GM18861 (cell line): ENCODE data around the gene CACNA1G.

ENCODE experiments used
- ATAC-seq: cut with Tn5 transposase; IDR thresholded peaks from one replicate; pipeline ENCODE4 v1.9.1; 2021; ENCODE audit not compliant: unreplicated experiment

CACNA1G gene

GRCh38 chr17:50564916-50565315 is 4.4 kb downstream of the CACNA1G start:
- ATAC-seq: no peak

GRCh38 chr17:50565402-50566350 is 5.2 kb downstream of the CACNA1G start:
- no peak for ATAC-seq

- ATAC-seq: no peak
Observed at GRCh38 chr17:50566886-50567285, 6.4 kb downstream of the CACNA1G start.

GRCh38 chr17:50568659-50569058 is 8.1 kb downstream of the CACNA1G start:
- ATAC-seq: no peak

GRCh38 chr17:50569592-50569991 is 9.1 kb downstream of the CACNA1G start:
- ATAC-seq: no peak

DNA sequence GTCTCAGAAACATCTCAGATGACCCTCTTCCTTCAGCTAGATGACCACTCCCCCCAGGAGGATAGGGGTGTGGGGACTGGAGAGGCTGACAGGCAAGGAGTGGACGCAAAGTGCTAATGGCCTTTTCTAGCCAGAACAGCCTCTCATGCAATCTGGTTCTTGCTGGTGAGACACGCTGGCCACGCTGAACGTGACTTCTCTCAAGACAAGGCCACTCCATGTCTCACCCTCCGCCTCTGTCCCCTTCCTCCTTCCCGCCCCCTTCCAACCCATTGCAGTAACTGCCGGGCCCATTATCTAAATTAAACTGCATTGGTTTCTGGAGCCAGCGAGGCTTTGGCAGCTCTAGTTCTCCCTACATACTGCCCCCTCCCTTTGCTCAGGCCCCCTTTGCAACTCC is 9.5 kb downstream of the CACNA1G start:
- no peak for ATAC-seq

DNA sequence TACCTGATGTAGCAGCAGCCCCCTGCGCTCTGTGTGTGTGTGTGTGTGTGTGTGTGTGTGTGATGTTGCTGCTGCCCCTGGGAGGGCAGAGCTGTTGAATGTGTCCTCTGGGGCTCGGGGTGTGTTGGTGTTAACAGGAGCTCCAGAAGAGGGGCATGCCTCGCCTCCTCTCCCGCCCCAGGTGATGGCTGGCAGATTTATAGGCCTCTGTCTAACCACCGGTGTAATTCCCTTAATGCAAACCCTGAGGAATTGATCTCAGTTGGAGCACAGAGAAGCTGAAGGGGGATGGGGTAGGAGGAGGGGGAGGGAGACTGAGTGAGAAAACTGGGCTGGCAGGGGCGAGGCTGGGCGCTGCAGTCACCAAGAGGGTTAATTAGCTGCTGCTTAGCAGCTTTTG is 10.0 kb downstream of the CACNA1G start:
- no peak for ATAC-seq

GRCh38 chr17:50571681-50572080 is 11.2 kb downstream of the CACNA1G start:
- no peak for ATAC-seq

GRCh38 chr17:50572541-50572940 is 12.0 kb downstream of the CACNA1G start:
- ATAC-seq: no peak

GRCh38 chr17:50573866-50574611 is 13.5 kb downstream of the CACNA1G start:
- ATAC-seq: no peak

DNA sequence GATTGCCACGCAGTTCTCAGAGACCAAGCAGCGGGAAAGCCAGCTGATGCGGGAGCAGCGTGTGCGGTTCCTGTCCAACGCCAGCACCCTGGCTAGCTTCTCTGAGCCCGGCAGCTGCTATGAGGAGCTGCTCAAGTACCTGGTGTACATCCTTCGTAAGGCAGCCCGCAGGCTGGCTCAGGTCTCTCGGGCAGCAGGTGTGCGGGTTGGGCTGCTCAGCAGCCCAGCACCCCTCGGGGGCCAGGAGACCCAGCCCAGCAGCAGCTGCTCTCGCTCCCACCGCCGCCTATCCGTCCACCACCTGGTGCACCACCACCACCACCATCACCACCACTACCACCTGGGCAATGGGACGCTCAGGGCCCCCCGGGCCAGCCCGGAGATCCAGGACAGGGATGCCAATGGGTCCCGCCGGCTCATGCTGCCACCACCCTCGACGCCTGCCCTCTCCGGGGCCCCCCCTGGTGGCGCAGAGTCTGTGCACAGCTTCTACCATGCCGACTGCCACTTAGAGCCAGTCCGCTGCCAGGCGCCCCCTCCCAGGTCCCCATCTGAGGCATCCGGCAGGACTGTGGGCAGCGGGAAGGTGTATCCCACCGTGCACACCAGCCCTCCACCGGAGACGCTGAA is 15.2 kb downstream of the CACNA1G start:
- ATAC-seq: no peak

- ATAC-seq: no peak
Observed at GRCh38 chr17:50576864-50577263, 16.3 kb downstream of the CACNA1G start.

DNA sequence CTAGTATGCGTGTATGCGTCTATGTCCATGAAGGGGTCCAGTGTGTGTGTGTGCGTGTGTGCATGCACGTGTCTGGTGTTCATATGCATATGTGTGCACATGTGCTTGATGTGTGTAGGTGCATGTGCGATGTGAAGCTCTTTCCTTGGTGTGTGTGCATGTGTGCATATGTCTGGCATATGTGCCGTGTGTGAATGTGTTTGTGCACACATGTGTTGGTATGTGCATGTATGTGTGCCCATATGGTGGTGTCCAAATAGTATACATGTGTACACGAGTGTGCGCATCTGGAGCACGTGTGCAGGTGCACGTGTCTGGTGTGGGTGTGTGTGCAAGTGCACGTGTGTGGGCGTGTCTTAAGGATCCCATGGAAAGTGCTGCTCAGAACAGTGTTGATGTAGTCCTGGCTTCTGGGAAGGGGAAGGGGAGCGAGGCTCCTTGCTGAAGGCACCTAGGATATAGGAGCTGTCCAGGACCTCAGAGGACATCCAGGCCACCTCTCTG is 17.0 kb downstream of the CACNA1G start:
- ATAC-seq: no peak

GRCh38 chr17:50578173-50578572 is 17.7 kb downstream of the CACNA1G start:
- ATAC-seq: no peak

DNA sequence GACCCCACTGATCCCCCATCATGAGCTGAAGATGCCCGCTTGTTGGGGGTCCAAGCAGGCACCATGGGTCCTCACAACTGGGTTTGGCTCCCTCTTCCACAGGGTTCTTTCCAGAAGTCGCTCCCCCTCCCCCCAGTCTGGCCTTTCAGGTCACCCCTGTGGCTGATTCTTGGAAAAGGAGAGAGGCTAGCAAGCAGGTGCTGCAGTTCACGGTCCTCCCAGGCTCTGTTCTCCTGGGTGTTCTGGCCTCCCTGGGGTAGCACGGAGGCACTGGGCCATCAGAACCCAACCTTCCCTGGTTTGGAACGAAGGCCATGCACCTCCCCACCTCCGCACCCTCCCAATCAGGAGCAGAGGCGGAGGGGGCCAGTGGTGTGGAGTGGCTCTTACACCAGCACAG is 18.9 kb downstream of the CACNA1G start:
- ATAC-seq: no peak

DNA sequence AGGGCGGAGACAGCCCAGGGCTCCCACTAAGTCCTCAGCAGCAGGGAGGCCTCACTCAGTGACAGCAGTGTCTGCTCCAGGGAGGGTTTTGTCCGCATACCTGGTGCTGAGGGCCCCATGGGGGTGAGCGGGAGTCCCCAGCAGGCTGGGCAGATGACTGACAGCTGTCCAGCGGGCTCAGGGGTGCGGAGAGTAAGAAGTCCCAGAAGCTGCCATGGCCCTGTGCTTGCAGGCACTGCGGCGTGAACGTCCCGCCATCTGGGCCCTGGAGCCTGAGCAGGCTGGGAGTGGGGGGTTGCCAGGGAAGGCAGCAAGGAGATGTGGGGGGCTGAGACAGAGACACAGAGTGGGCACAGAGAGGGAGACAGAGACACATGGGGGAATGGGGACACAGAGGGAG is 20.1 kb downstream of the CACNA1G start:
- ATAC-seq: no peak

GRCh38 chr17:50581316-50581715 is 20.8 kb downstream of the CACNA1G start:
- no peak for ATAC-seq

- ATAC-seq: no peak
Observed at GRCh38 chr17:50582741-50583140, 22.2 kb downstream of the CACNA1G start.

DNA sequence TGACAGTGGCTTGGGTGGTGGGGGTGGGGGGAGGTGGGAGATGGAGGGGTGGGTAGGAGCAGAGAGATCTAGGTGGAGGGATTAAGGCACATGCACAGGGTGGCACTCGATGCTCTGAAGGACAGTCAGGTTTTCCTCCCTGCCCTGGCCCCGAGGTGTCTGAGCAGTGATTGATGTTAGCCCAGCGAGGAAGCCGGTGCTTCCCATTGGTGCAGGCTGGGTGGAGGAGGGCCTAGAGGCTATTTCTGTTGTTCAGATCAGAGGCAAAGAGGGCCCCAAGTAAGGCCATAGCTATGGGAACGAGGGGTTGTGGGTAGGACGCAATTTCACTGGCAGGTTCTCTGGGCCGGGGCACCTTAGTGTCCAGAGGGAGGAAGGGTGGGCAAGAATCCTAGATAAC is 23.1 kb downstream of the CACNA1G start:
- ATAC-seq: no peak

DNA sequence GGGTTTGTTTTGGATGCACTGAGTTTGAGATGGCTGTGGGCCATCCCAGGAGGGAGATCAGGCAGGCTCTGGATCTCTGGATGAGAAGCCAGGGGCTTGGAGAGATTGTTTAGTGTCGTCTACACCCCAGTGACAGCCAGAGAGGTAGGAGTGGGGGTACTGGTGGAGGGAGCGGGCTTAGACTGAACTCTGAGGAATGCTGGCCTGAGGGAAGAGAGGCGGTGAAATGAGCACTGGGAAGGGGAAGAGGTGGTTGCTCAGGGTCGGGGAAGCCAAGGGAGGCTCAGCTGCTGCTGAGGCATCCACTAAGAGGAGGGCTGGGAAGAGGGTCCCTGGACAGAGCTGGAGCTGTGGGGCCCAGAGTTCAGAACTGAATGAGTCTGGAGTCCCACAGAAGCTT is 23.6 kb downstream of the CACNA1G start:
- no peak for ATAC-seq

DNA sequence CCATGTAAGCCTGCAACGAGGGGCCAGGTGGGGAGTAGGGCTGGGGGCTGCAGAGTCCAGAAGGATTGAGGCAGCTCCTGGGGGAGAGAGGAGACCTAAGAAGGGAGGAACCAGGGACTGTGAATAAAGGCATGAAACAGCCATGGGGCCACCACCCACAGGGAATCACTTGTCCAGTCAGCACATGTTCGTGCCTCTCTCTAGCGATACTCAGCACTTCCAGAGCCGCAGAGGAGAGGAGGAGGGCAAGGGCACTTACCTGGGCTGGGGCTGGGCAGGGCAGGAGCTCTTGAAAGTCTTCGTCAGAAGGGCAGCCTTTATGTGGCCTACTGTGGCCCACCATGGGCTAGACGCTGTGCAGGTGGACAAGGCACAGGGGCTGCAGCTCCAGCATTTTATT is 24.2 kb downstream of the CACNA1G start:
- no peak for ATAC-seq
